HepG2 (cell line): ENCODE results near the gene SEPTIN10. TPM values are rescaled to one million over a fixed set of nuclear protein-coding genes. Genes with fewer than 3 reads are reported as not detected.

ENCODE experiments used
- CAMTA2 ChIP-seq: sonication (generic); formaldehyde crosslinking; IDR thresholded peaks from 2 replicates; pipeline ENCODE4 v1.4.0; 2020; ENCODE audit warnings: mild to moderate bottlenecking, missing genetic modification reagents, borderline replicate concordance
- CBX5 ChIP-seq: sonication (generic); formaldehyde crosslinking; IDR thresholded peaks from 2 replicates; pipeline ENCODE4 v1.4.0; 2020; ENCODE audit warnings: missing genetic modification reagents, borderline replicate concordance
- CREB1 ChIP-seq, 2 experiments: fragments of 450-650 bp in 1 of 2; IDR thresholded peaks; 2 replicates each; pipeline ENCODE4 v1.6.1; 2016 to 2017; ENCODE audit warnings: control low read depth in 1 of 2, mild to moderate bottlenecking in 1 of 2, missing compliant biosample characterization in 1 of 2, missing genetic modification characterization in 1 of 2
- GMEB1 ChIP-seq: sonication (generic); formaldehyde crosslinking; IDR thresholded peaks from 2 replicates; pipeline ENCODE4 v1.5.1; 2020; ENCODE audit warnings: missing genetic modification reagents, mild to moderate bottlenecking, borderline replicate concordance
- HMG20B ChIP-seq: conservative IDR thresholded peaks from 2 replicates; pipeline ENCODE4 v1.6.1; 2016; ENCODE audit warnings: missing genetic modification reagents, missing compliant biosample characterization
- IRF2 ChIP-seq: IDR thresholded peaks from 2 replicates; pipeline ENCODE4 v1.6.1; 2018; ENCODE audit warnings: missing genetic modification reagents, missing compliant biosample characterization
- MBNL3 ChIP-seq: fragments of 250-450 bp; sonication (Bioruptor Pico); conservative IDR thresholded peaks from 2 replicates; pipeline ENCODE4 v1.8.0; 2022; ENCODE audit warnings: mild to moderate bottlenecking, inconsistent platforms
- MED8 ChIP-seq: sonication (generic); formaldehyde crosslinking; IDR thresholded peaks from 2 replicates; pipeline ENCODE4 v1.8.1; 2023; ENCODE audit warnings: mild to moderate bottlenecking, missing genetic modification reagents; ENCODE audit not compliant: insufficient replicate concordance
- MLX ChIP-seq: IDR thresholded peaks from 2 replicates; pipeline ENCODE4 v1.6.1; 2016
- NCOA5 ChIP-seq: sonication (generic); formaldehyde crosslinking; IDR thresholded peaks from 2 replicates; pipeline ENCODE4 v1.4.0; 2020; ENCODE audit warnings: missing genetic modification reagents
- NFKB2 ChIP-seq: sonication (generic); formaldehyde crosslinking; IDR thresholded peaks from 2 replicates; pipeline ENCODE4 v1.4.0; 2020; ENCODE audit warnings: missing genetic modification reagents, borderline replicate concordance
- TMF1 ChIP-seq: sonication (generic); formaldehyde crosslinking; IDR thresholded peaks from 2 replicates; pipeline ENCODE4 v1.8.1; 2022; ENCODE audit warnings: low read depth, missing genetic modification reagents
- ZBTB20 ChIP-seq: sonication (generic); formaldehyde crosslinking; IDR thresholded peaks from 2 replicates; pipeline ENCODE4 v1.8.1; 2023; ENCODE audit warnings: missing genetic modification reagents, low read depth, mild to moderate bottlenecking, borderline replicate concordance
- ZMAT5 ChIP-seq: sonication (generic); formaldehyde crosslinking; IDR thresholded peaks from 2 replicates; pipeline ENCODE4 v1.5.0; 2020; ENCODE audit warnings: mild to moderate bottlenecking, low read depth, missing genetic modification reagents, borderline replicate concordance
- ZNF326 ChIP-seq: sonication (generic); formaldehyde crosslinking; IDR thresholded peaks from 2 replicates; pipeline ENCODE4 v1.4.0; 2020; ENCODE audit warnings: missing genetic modification reagents, borderline replicate concordance
- ZNF337 ChIP-seq: sonication (generic); formaldehyde crosslinking; IDR thresholded peaks from 2 replicates; pipeline ENCODE4 v1.5.1; 2020; ENCODE audit warnings: missing genetic modification reagents, low read depth, mild to moderate bottlenecking, borderline replicate concordance
- ZNF646 ChIP-seq: sonication (generic); formaldehyde crosslinking; IDR thresholded peaks from 2 replicates; pipeline ENCODE4 v1.9.0; 2021; ENCODE audit warnings: mild to moderate bottlenecking, missing genetic modification reagents
- polyA plus RNA-seq, 8 experiments: library from polyadenylated mRNA; depleted of rRNA in 3 of 8; stranded (reverse) in 7 of 8; unstranded in 1 of 8; fragments of >200 nt; fragmentation: Illumina TruSeq in 4 of 8; extraction: Trizol in 4 of 8; gene quantifications; 2 replicates each; pipeline versions ENCODE4 v1.2.1 to v1.2.3, GENCODE V29; 2011 to 2016; ENCODE audit warnings: low read depth in 4 of 8, missing spikeins in 1 of 8, mixed read lengths in 1 of 8; ENCODE audit not compliant: insufficient read depth in 1 of 8
- total RNA-seq, 5 experiments: library from RNA; depleted of rRNA; stranded (reverse); fragments of >200 nt; fragmentation: Illumina TruSeq; extraction: Trizol; gene quantifications; 2 replicates each; pipeline ENCODE4 v1.2.3, GENCODE V29; 2016; ENCODE audit warnings: low read depth in 1 of 5

The SEPTIN10 gene
- total and polyA plus RNA-seq, 2 of the 13 experiments (the other 11 are each of a cell fraction or from before 2014, with no cell fraction given), result 45.8 to 67.5 TPM

GRCh38 chr2:109558076-109558882, 55.5 kb downstream of the SEPTIN10 start (continued):
- TF ChIP-seq GMEB1 (CRISPR knock-in tag) (no peak), MED8 (CRISPR knock-in tag) (no peak), CAMTA2 (CRISPR knock-in tag) (no peak), ZBTB20 (CRISPR knock-in tag) (peak; percentile 90; the same call in 1 of the 2 replicates), CBX5 (CRISPR knock-in tag) (no peak), HMG20B (peak; percentile 79; the same call in 1 of the 2 replicates), ZNF337 (CRISPR knock-in tag) (no peak), MBNL3 (no peak), NCOA5 (CRISPR knock-in tag) (no peak), MLX (CRISPR knock-in tag) (no peak), ZMAT5 (CRISPR knock-in tag) (no peak), CREB1 (IDR thresholded peaks at IDR 0.05) (no peak), CREB1 (CRISPR knock-in tag; IDR thresholded peaks at IDR 0.05) (peak; percentile 37; the same call in 1 of the 2 replicates), ZNF646 (no peak), IRF2 (CRISPR knock-in tag) (peak; percentile 84; the same call in 1 of the 2 replicates), ZNF326 (CRISPR knock-in tag) (no peak), TMF1 (CRISPR knock-in tag) (no peak), NFKB2 (CRISPR knock-in tag) (no peak)
